H1 (cell line): ENCODE measurements around the gene SND1. TPM values are rescaled to one million over a fixed set of nuclear protein-coding genes. Genes with fewer than 3 reads are reported as not detected.
A peak's percentile ranks its signal among the peaks of the same experiment; 100 is the strongest.

Experiments used
- CTCF ChIA-PET: fragments of 300-600 bp; sonication (Branson Sonifier 250); formaldehyde crosslinking; loops from one replicate; lab custom pipeline; 2021; ENCODE audit not compliant: partially characterized antibody; lab: Charles Lee
- POLR2A ChIA-PET: fragments of 300-600 bp; sonication (Branson Sonifier 250); formaldehyde crosslinking; loops from one replicate; lab custom pipeline; 2021; ENCODE audit warnings: inconsistent platforms; ENCODE audit not compliant: partially characterized antibody; lab: Charles Lee
- DNase-seq, 2 experiments: peaks; one replicate each; pipeline versions ENCODE4 v3.0.0 to v3.0.0-alpha.2; 2010 to 2022; ENCODE audit warnings: low spot score in 2 of 2, low read depth in 1 of 2, mixed read lengths in 1 of 2
- FAIRE-seq: peaks from 2 replicates; lab custom pipeline; 2011; peaks lifted over from hg19 to GRCh38; lab: Jason Lieb, UNC
- H2AFZ ChIP-seq: 2 replicates; pipeline ENCODE4 v1.8.1; 2012; ENCODE audit warnings: low read length, inconsistent platforms
- H2AK5ac ChIP-seq: 2 replicates; pipeline ENCODE4 v1.6.1; 2013; ENCODE audit warnings: low read depth, low read length
- H2BK120ac ChIP-seq: replicated peaks from 2 replicates; pipeline ENCODE3; 2013; ENCODE audit warnings: low read depth, low read length, inconsistent platforms
- H2BK12ac ChIP-seq: 2 replicates; pipeline ENCODE4 v1.6.1; 2013; ENCODE audit warnings: low read depth, low read length
- H2BK15ac ChIP-seq: 2 replicates; pipeline ENCODE4 v1.6.1; 2013; ENCODE audit warnings: low read length
- H2BK20ac ChIP-seq: 2 replicates; pipeline ENCODE4 v1.6.1; 2013; ENCODE audit warnings: low read length
- H2BK5ac ChIP-seq: 2 replicates; pipeline ENCODE4 v1.6.1; 2013; ENCODE audit warnings: low read depth, low read length
- H3K14ac ChIP-seq: 2 replicates; pipeline ENCODE4 v1.6.1; 2013; ENCODE audit warnings: inconsistent platforms; ENCODE audit not compliant: insufficient read length
- H3K18ac ChIP-seq: 2 replicates; pipeline ENCODE4 v1.6.1; 2013; ENCODE audit warnings: low read length; ENCODE audit errors: extremely low read depth
- H3K23ac ChIP-seq: 2 replicates; pipeline ENCODE4 v1.6.1; 2013; ENCODE audit warnings: inconsistent platforms; ENCODE audit not compliant: insufficient read length
- H3K23me2 ChIP-seq: 2 replicates; pipeline ENCODE4 v1.6.1; 2013; ENCODE audit warnings: low read depth, low read length
- H3K27ac ChIP-seq: 2 replicates; pipeline ENCODE4 v1.6.1; 2011; ENCODE audit warnings: low read depth, low read length, inconsistent platforms
- H3K27me3 ChIP-seq, 4 experiments: replicated peaks in 1 of 4; 1 replicate in 1 of 4; 2 replicates in 3 of 4; pipeline versions ENCODE4 v1.6.1 to v1.8.1; 2011 to 2013; ENCODE audit warnings: low read length in 3 of 4, mild to moderate bottlenecking in 3 of 4, inconsistent platforms in 2 of 4, mixed read lengths in 2 of 4, moderate library complexity in 1 of 4; ENCODE audit not compliant: control insufficient read depth in 3 of 4, insufficient read depth in 3 of 4; ENCODE audit errors: extremely low read depth in 1 of 4
- H3K36me3 ChIP-seq, 4 experiments: 2 replicates each; pipeline versions ENCODE4 v1.6.1 to v1.8.1; 2011 to 2013; ENCODE audit warnings: mild to moderate bottlenecking in 4 of 4, low read length in 3 of 4, moderate library complexity in 2 of 4, control low read depth in 1 of 4, inconsistent platforms in 1 of 4; ENCODE audit not compliant: insufficient read depth in 4 of 4, control insufficient read depth in 2 of 4
- H3K4ac ChIP-seq: replicated peaks from 2 replicates; pipeline ENCODE3; 2013; ENCODE audit warnings: low read length, low read depth, mixed read lengths, inconsistent platforms; ENCODE audit not compliant: insufficient read length
- H3K4me1 ChIP-seq, 4 experiments: replicated peaks in 1 of 4; 1 replicate in 1 of 4; 2 replicates in 3 of 4; pipeline versions ENCODE4 v1.6.1 to v1.8.1; 2011 to 2013; ENCODE audit warnings: low read length in 3 of 4, inconsistent platforms in 2 of 4, mixed read lengths in 1 of 4; ENCODE audit not compliant: insufficient read depth in 4 of 4, control insufficient read depth in 3 of 4
- H3K4me2 ChIP-seq, 2 experiments: 2 replicates each; pipeline versions ENCODE4 v1.6.1 to v1.8.1; 2011 to 2013; ENCODE audit warnings: low read depth in 2 of 2, low read length in 2 of 2, control low read depth in 1 of 2, inconsistent platforms in 1 of 2, mild to moderate bottlenecking in 1 of 2; ENCODE audit not compliant: insufficient read depth in 1 of 2
- H3K4me3 ChIP-seq, 4 experiments: fragments of 200-600, 300-600 bp in 1 of 4; sonication (generic), shearing (Covaris generic), sonication (Bioruptor Twin) in 1 of 4; 2 replicates each; pipeline versions ENCODE4 v1.5.1 to v1.8.1; 2011 to 2016; ENCODE audit warnings: low read length in 4 of 4, low read depth in 3 of 4, control low read depth in 2 of 4, inconsistent platforms in 2 of 4, mild to moderate bottlenecking in 2 of 4, mixed read lengths in 1 of 4, moderate library complexity in 1 of 4; ENCODE audit not compliant: insufficient read depth in 2 of 4; ENCODE audit errors: extremely low read depth in 1 of 4
- H3K56ac ChIP-seq: replicated peaks from 2 replicates; pipeline ENCODE3; 2013; ENCODE audit warnings: low read depth, mild to moderate bottlenecking, mixed read lengths, low read length, inconsistent platforms; ENCODE audit not compliant: insufficient read length
- H3K79me1 ChIP-seq: 2 replicates; pipeline ENCODE4 v1.6.1; 2013; ENCODE audit warnings: low read depth, low read length, control low read depth
- H3K79me2 ChIP-seq, 2 experiments: 2 replicates each; pipeline versions ENCODE4 v1.6.1 to v1.8.1; 2012 to 2013; ENCODE audit warnings: low read length in 2 of 2, mild to moderate bottlenecking in 2 of 2, inconsistent platforms in 1 of 2; ENCODE audit not compliant: insufficient read depth in 2 of 2, control insufficient read depth in 1 of 2
- H3K9ac ChIP-seq, 4 experiments: replicated peaks in 1 of 4; 1 replicate in 1 of 4; 2 replicates in 3 of 4; pipeline versions ENCODE4 v1.6.1 to v1.8.1; 2011 to 2013; ENCODE audit warnings: low read depth in 3 of 4, low read length in 3 of 4, control low read depth in 2 of 4, mild to moderate bottlenecking in 2 of 4, moderate library complexity in 2 of 4, inconsistent platforms in 1 of 4; ENCODE audit errors: extremely low read depth in 1 of 4
- H3K9me3 ChIP-seq, 2 experiments: 2 replicates each; pipeline versions ENCODE4 v1.6.1 to v1.8.1; 2012 to 2013; ENCODE audit warnings: mild to moderate bottlenecking in 2 of 2, moderate library complexity in 2 of 2, control low read depth in 1 of 2, inconsistent platforms in 1 of 2, low read depth in 1 of 2, low read length in 1 of 2, mixed read lengths in 1 of 2; ENCODE audit not compliant: insufficient read depth in 2 of 2
- H4K20me1 ChIP-seq, 2 experiments: replicated peaks in 1 of 2; 2 replicates each; pipeline versions ENCODE3 to v1.8.1; 2011 to 2013; ENCODE audit warnings: inconsistent platforms in 2 of 2, low read length in 2 of 2, mild to moderate bottlenecking in 1 of 2; ENCODE audit not compliant: insufficient read depth in 2 of 2, control insufficient read depth in 1 of 2
- H4K5ac ChIP-seq: 2 replicates; pipeline ENCODE4 v1.6.1; 2013; ENCODE audit warnings: low read length, low read depth, mixed read lengths, inconsistent platforms; ENCODE audit not compliant: insufficient read length
- H4K8ac ChIP-seq: 2 replicates; pipeline ENCODE4 v1.8.0; 2013; ENCODE audit warnings: mild to moderate bottlenecking, moderate library complexity, low read length, inconsistent platforms; ENCODE audit not compliant: insufficient read depth; ENCODE audit errors: extremely low read depth
- H4K91ac ChIP-seq: replicated peaks from 2 replicates; pipeline ENCODE3; 2013; ENCODE audit warnings: low read length, mixed read lengths, inconsistent platforms; ENCODE audit not compliant: insufficient read length
- HDAC6 ChIP-seq: IDR thresholded peaks from one replicate; pipeline ENCODE4 v1.7.1; 2012; ENCODE audit warnings: low read depth, mild to moderate bottlenecking, inconsistent platforms, low read length, moderate library complexity
- MAFK ChIP-seq: IDR thresholded peaks from 2 replicates; pipeline ENCODE4 v1.6.1; 2012; ENCODE audit warnings: low read depth, mild to moderate bottlenecking, improper control_type of control experiment, low read length
- POLR2AphosphoS5 ChIP-seq: IDR thresholded peaks from 2 replicates; pipeline ENCODE4 v1.6.1; 2011; ENCODE audit warnings: low read depth, low read length
- SIRT6 ChIP-seq: IDR thresholded peaks from one replicate; pipeline ENCODE4 v1.7.1; 2012; ENCODE audit warnings: low read length, inconsistent platforms
- TCF12 ChIP-seq: IDR thresholded peaks from 2 replicates; pipeline ENCODE4 v1.6.1; 2011; ENCODE audit warnings: low read depth, mild to moderate bottlenecking, low read length
- WGBS, 2 experiments: shearing (Covaris generic) in 1 of 2; methylation state at CpG; one replicate each; pipeline versions ENCODE4 v1.1.6 to v1.1.7; 2013 to 2015; ENCODE audit warnings: low lambda C conversion rate in 2 of 2, mixed read lengths in 2 of 2, inconsistent platforms in 1 of 2, low coverage in 1 of 2, missing lambda C conversion rate in 1 of 2; ENCODE audit not compliant: insufficient replicate concordance in 2 of 2, insufficient coverage in 1 of 2, insufficient read length in 1 of 2; ENCODE audit errors: extremely low coverage in 1 of 2, missing lambda C conversion rate in 1 of 2; 5-methylcytosine and 5-hydroxymethylcytosine counted together
- polyA plus RNA-seq, 7 experiments: library from polyadenylated mRNA; depleted of rRNA in 3 of 7; stranded (reverse) in 5 of 7; unstranded in 2 of 7; fragments of >200 nt in 5 of 7; fragments of 200-250 nt in 2 of 7; gene quantifications; 1 replicate in 5 of 7; 2 replicates in 1 of 7; 4 replicates in 1 of 7; pipeline versions ENCODE4 v1.2.1 to v1.2.3, GENCODE V29; 2011 to 2013; ENCODE audit warnings: missing spikeins in 2 of 7, mixed read lengths in 2 of 7
- total RNA-seq: library from RNA; stranded (reverse); fragmentation: NEBNext Ultra II Directional; extraction: Animal tissue kit (Norgen Biotek cat#: 25700); gene quantifications from 2 replicates; pipeline ENCODE4 v1.2.1, GENCODE V29; 2021
- TF ChIP-seq, protein P1 (sequence below): IDR thresholded peaks from 2 replicates; pipeline ENCODE4 v1.6.1; 2012; ENCODE audit warnings: low read length, inconsistent platforms
- TF ChIP-seq, protein P2 (sequence below), 3 experiments: IDR thresholded peaks; 1 replicate in 2 of 3; 2 replicates in 1 of 3; pipeline versions ENCODE4 v1.5.1 to v1.6.1; 2011; ENCODE audit warnings: low read length in 3 of 3, mild to moderate bottlenecking in 3 of 3, inconsistent platforms in 2 of 3, low read depth in 1 of 3, moderate library complexity in 1 of 3; ENCODE audit not compliant: insufficient read depth in 1 of 3; ENCODE audit errors: control extremely low read depth in 1 of 3

The SND1 gene
- total and polyA plus RNA-seq, 2 of the 8 experiments (the other 6 are each of a cell fraction or from before 2014, with no cell fraction given), result 122 to 290 TPM

GRCh38 chr7:127619681-127620405, 32.2 kb upstream of the SND1 start:
- no peak overlapping the region for H4K8ac ChIP-seq
- peaks cover 0 to 7% (median 3%) of the 10 kb centered on the region in 4 experiments; a peak in 3 of 7 replicates for H3K4me1 ChIP-seq
- H4K91ac ChIP-seq, result no peak overlapping the region
- H2AFZ ChIP-seq, result peak overlapping the region; percentile 100
- H3K27me3 ChIP-seq, result peaks cover 9 to 31% (median 20%) of the 10 kb centered on the region in 4 experiments; a peak in 6 of 7 replicates
- no peak for FAIRE-seq
- WGBS, 2 experiments, result 27% methylated on average over 27 of the region's 27 CpGs; no CpG with 5 or more reads in 1 of the 2 experiments
- H2BK12ac ChIP-seq, result no peak overlapping the region
- H2AK5ac ChIP-seq, result no peak overlapping the region
- peak overlapping the region; percentile 78 for H3K18ac ChIP-seq
- no peak overlapping the region for H3K56ac ChIP-seq
- H4K20me1 ChIP-seq, result no peaks in the 10 kb centered on the region
- H4K5ac ChIP-seq, result no peak overlapping the region
- H2BK20ac ChIP-seq, result no peak overlapping the region
- no peak overlapping the region for H3K27ac ChIP-seq
- no peak overlapping the region; a peak in 1 of 7 replicates for H3K9ac ChIP-seq
- H3K9me3 ChIP-seq, result no peaks in the 10 kb centered on the region
- CTCF ChIA-PET, result interaction anchor here (0.7 to 9.2 kb wide), 23 partner anchors 8 to 316 kb away, joined by 3 to 115 read pairs (median 3); partner anchors contain the start of genes ARF5 and GCC1
- H3K4ac ChIP-seq, result no peak overlapping the region
- no peaks in the 10 kb centered on the region for H3K79me2 ChIP-seq
- peaks cover 15% of the 10 kb centered on the region for H3K23me2 ChIP-seq
- no peak overlapping the region for H2BK120ac ChIP-seq
- H3K23ac ChIP-seq, result no peak overlapping the region
- no peaks in the 10 kb centered on the region for H3K79me1 ChIP-seq
- H3K4me2 ChIP-seq, result peak overlapping the region; percentile 96 to 99
- DNase-seq, result no peak
- POLR2A ChIA-PET, result interaction anchor here (0.6 to 2.1 kb wide), 7 partner anchors 9 to 44 kb away, joined by 4 to 14 read pairs (median 5); partner anchors contain the start of genes ARF5 and FSCN3
- H3K36me3 ChIP-seq, result no peaks in the 10 kb centered on the region
- no peak overlapping the region for H3K14ac ChIP-seq
- peak overlapping the region; percentile 46 to 79 (median 70) for H3K4me3 ChIP-seq
- H2BK5ac ChIP-seq, result no peak overlapping the region; the same call in 1 of the 2 replicates
- peak overlapping the region; percentile 47; the same call in 1 of the 2 replicates for H2BK15ac ChIP-seq
- TF ChIP-seq, protein P1, sequence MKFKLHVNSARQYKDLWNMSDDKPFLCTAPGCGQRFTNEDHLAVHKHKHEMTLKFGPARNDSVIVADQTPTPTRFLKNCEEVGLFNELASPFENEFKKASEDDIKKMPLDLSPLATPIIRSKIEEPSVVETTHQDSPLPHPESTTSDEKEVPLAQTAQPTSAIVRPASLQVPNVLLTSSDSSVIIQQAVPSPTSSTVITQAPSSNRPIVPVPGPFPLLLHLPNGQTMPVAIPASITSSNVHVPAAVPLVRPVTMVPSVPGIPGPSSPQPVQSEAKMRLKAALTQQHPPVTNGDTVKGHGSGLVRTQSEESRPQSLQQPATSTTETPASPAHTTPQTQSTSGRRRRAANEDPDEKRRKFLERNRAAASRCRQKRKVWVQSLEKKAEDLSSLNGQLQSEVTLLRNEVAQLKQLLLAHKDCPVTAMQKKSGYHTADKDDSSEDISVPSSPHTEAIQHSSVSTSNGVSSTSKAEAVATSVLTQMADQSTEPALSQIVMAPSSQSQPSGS, result no peak
- TF ChIP-seq HDAC6, result no peak
- no peak for TF ChIP-seq POLR2AphosphoS5
- TF ChIP-seq SIRT6, result no peak
- 0 out of 2 replicates have a peak, but pooled peaks have one; percentile 23 for TF ChIP-seq TCF12
- no peak for TF ChIP-seq MAFK
- TF ChIP-seq, protein P2, sequence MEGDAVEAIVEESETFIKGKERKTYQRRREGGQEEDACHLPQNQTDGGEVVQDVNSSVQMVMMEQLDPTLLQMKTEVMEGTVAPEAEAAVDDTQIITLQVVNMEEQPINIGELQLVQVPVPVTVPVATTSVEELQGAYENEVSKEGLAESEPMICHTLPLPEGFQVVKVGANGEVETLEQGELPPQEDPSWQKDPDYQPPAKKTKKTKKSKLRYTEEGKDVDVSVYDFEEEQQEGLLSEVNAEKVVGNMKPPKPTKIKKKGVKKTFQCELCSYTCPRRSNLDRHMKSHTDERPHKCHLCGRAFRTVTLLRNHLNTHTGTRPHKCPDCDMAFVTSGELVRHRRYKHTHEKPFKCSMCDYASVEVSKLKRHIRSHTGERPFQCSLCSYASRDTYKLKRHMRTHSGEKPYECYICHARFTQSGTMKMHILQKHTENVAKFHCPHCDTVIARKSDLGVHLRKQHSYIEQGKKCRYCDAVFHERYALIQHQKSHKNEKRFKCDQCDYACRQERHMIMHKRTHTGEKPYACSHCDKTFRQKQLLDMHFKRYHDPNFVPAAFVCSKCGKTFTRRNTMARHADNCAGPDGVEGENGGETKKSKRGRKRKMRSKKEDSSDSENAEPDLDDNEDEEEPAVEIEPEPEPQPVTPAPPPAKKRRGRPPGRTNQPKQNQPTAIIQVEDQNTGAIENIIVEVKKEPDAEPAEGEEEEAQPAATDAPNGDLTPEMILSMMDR (IDR thresholded peaks at IDR 0.05; ENCODE audit: control extremely low read depth in 1 of 3, insufficient read depth in 1 of 3, low read depth in 1 of 3, low read length in 3 of 3), result peak; percentile 26 to 38 (median 36)
